ENCODE results near the gene SIGLEC11. TPM values are rescaled to one million over a fixed set of nuclear protein-coding genes. Genes with fewer than 3 reads are reported as not detected.

Gene SIGLEC11
- total and polyA plus RNA-seq, 2 donors from 2014 or later, result 1.2 to 1.5 TPM

- TF ChIP-seq, protein P1, sequence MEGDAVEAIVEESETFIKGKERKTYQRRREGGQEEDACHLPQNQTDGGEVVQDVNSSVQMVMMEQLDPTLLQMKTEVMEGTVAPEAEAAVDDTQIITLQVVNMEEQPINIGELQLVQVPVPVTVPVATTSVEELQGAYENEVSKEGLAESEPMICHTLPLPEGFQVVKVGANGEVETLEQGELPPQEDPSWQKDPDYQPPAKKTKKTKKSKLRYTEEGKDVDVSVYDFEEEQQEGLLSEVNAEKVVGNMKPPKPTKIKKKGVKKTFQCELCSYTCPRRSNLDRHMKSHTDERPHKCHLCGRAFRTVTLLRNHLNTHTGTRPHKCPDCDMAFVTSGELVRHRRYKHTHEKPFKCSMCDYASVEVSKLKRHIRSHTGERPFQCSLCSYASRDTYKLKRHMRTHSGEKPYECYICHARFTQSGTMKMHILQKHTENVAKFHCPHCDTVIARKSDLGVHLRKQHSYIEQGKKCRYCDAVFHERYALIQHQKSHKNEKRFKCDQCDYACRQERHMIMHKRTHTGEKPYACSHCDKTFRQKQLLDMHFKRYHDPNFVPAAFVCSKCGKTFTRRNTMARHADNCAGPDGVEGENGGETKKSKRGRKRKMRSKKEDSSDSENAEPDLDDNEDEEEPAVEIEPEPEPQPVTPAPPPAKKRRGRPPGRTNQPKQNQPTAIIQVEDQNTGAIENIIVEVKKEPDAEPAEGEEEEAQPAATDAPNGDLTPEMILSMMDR (IDR thresholded peaks at IDR 0.05; ENCODE audit: borderline replicate concordance, extremely low read depth, insufficient read depth), result no peak
- H3K9ac ChIP-seq (ENCODE audit: low read length in 3 of 3), result no peak overlapping the region
- DNase-seq, result no peak
- no peaks in the 10 kb centered on the region for H3K9me3 ChIP-seq (ENCODE audit: control insufficient read depth in 2 of 3, insufficient read depth in 1 of 3, low read length in 3 of 3)
- H3K4me1 ChIP-seq (ENCODE audit: control insufficient read depth in 2 of 3, insufficient read depth in 2 of 3, low read depth in 1 of 3, low read length in 3 of 3), result no peaks in the 10 kb centered on the region
- no peak for FAIRE-seq
- no peaks in the 10 kb centered on the region for H3K36me3 ChIP-seq (ENCODE audit: control insufficient read depth in 2 of 3, insufficient read depth in 3 of 3, low read length in 3 of 3)
- H3K27me3 ChIP-seq (ENCODE audit: control insufficient read depth, insufficient read depth, low read length), result no peaks in the 10 kb centered on the region
- intact Hi-C loops (cut with DNase I), result no loop called here
- no peak overlapping the region for H3K4me3 ChIP-seq (ENCODE audit: low read length in 3 of 3)
- no peak overlapping the region for H3K27ac ChIP-seq (ENCODE audit: low read depth in 2 of 2, low read length in 2 of 2)
Measured at GRCh38 chr19:49956115-49956495, 4.9 kb downstream of the SIGLEC11 start.

DNA sequence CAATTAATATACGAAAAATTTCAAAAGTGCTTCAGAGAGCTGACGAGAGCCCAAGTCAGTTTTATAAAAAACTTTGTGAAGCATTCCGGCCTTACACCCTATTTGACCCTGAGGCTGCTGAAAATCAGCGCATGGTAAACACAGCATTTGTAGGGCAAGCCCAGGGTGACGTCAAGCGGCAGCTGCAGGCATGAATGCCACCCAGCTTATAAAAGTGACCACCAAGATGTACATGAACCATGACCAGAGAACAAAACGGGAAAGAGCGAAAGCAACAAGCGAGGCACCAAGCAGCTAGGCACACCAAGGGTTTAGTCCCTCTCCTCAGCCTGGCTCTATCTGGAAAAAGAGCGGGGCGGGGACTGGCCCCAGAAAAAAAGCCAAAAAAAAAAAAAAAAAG is 6.0 kb downstream of the SIGLEC11 start:
- no peaks in the 10 kb centered on the region for H3K4me1 ChIP-seq (ENCODE audit: control insufficient read depth in 2 of 3, insufficient read depth in 2 of 3, low read depth in 1 of 3, low read length in 3 of 3)
- H3K36me3 ChIP-seq (ENCODE audit: control insufficient read depth in 2 of 3, insufficient read depth in 3 of 3, low read length in 3 of 3), result no peaks in the 10 kb centered on the region
- peak overlapping the region in 1 of 3 donors; percentile 24 for H3K4me3 ChIP-seq (ENCODE audit: low read length in 3 of 3)
- intact Hi-C loops (cut with DNase I), result no loop called here
- DNase-seq, result peak in 4 of 5 donors; percentile 26 to 61 (median 50)
- TF ChIP-seq, protein P1 (IDR thresholded peaks at IDR 0.05; ENCODE audit: borderline replicate concordance, extremely low read depth, insufficient read depth), result no peak
- H3K27ac ChIP-seq (ENCODE audit: low read depth in 2 of 2, low read length in 2 of 2), result no peak overlapping the region
- no peaks in the 10 kb centered on the region for H3K9me3 ChIP-seq (ENCODE audit: control insufficient read depth in 2 of 3, insufficient read depth in 1 of 3, low read length in 3 of 3)
- no peak for FAIRE-seq
- H3K27me3 ChIP-seq (ENCODE audit: control insufficient read depth, insufficient read depth, low read length), result no peaks in the 10 kb centered on the region
- no peak overlapping the region for H3K9ac ChIP-seq (ENCODE audit: low read length in 3 of 3)

DNA sequence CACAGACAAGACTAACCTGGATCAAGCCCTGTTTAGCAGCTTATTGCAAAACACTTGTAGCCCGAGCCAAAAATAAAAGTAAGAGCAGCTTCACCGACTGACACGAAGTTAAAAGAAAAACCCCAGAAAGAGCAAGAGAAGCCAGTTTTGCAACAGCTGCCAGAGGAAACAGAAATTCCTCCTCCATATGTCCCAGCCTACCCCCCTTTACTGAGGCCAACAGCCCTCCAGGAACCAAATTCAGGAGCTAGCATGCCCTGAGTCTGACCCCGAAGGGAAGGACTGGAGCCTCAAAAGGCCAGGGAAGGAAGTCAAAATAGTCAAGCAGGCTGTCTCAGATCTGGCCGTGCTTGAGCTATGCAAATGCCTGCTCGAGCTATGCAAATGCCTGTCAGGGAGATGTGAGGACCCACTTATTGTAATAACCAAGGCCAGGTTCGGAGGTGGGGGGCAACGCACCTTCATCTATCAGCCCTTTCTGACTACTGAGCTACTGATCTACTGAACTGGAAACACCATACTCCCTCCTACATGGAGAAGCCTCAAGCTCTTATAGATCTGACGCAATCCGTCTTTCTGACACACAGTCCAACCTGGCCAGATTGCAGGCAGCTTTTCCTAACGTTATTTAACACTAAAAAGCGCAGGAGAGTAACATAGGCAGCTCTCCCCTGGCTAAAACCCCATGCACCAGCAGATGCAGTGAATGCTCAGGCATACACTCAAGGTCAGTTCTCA is 6.7 kb downstream of the SIGLEC11 start:
- peak overlapping the region in 1 of 3 donors; percentile 16 for H3K4me3 ChIP-seq (ENCODE audit: low read length in 3 of 3)
- intact Hi-C loops (cut with DNase I), result no loop called here
- TF ChIP-seq, protein P1 (IDR thresholded peaks at IDR 0.05; ENCODE audit: borderline replicate concordance, extremely low read depth, insufficient read depth), result no peak

More for the DNA sequence above, 6.7 kb downstream of the SIGLEC11 start:
- Histone ChIP-seq H3K9ac (ENCODE audit: low read length in 3 of 3) (peak overlapping the region in 1 of 3 donors; percentile 12), H3K4me1 (ENCODE audit: control insufficient read depth in 2 of 3, insufficient read depth in 2 of 3, low read depth in 1 of 3, low read length in 3 of 3) (no peaks in the 10 kb centered on the region), H3K36me3 (ENCODE audit: control insufficient read depth in 2 of 3, insufficient read depth in 3 of 3, low read length in 3 of 3) (no peaks in the 10 kb centered on the region), H3K27ac (ENCODE audit: low read depth in 2 of 2, low read length in 2 of 2) (no peak overlapping the region), H3K9me3 (ENCODE audit: control insufficient read depth in 2 of 3, insufficient read depth in 1 of 3, low read length in 3 of 3) (no peaks in the 10 kb centered on the region), H3K27me3 (ENCODE audit: control insufficient read depth, insufficient read depth, low read length) (no peaks in the 10 kb centered on the region)
- FAIRE-seq (no peak), DNase-seq (peak in 4 of 5 donors; percentile 50 to 92 (median 74))
